HFF-Myc (cell line): ENCODE measurements around the gene NOL9.
"Not testable (repeated sequence)": the region's sequence is repeated elsewhere in the genome, so short reads cannot be mapped to it uniquely, and the experiment has no call there.

Experiments used
- DNase-seq: peaks from one replicate; pipeline ENCODE4 v3.0.0-alpha.2; 2011; ENCODE audit warnings: low read depth; ENCODE audit errors: extremely low read depth
- H3K4me3 ChIP-seq: replicated peaks from 2 replicates; pipeline ENCODE4 v1.5.1; 2011; ENCODE audit warnings: low read depth, mild to moderate bottlenecking, control low read depth, low read length
- TF ChIP-seq, protein P1 (sequence below): IDR thresholded peaks from 2 replicates; pipeline ENCODE4 v1.5.1; 2012; ENCODE audit warnings: mild to moderate bottlenecking, low read depth, low read length, control low read depth; ENCODE audit errors: missing control alignments

Gene NOL9

DNA sequence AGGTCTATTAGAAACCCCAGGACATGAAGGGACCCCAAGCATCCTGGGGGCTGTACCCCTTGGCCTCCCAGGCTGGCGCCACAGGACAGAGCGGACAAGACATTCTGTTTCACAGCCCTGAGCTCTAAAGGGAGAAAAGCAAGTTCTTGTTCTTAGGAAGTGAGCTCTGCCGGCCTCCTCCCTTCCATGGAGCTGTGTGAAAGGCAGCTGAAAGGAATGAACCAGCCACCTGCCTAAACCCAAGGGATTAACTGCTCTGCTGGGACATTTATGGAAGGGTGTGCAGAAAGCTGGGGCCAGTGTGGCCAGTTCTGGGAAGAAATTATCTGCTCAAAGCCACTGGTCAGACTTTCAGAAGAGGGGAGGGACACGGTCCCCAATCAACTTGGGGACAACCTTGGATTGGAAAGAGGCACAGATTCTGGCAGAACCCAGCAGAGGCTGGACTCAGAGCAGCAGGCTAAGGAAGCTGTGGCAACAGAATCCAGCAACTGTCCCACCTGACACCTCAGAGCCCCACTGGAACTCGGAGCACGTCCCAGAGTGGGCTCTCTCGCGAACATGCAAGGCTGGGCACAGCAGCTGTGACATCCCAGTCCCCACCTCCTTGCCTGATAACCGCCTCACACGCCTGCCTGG is 46.2 kb upstream of the NOL9 start:
- peak overlapping the region; percentile 100 for H3K4me3 ChIP-seq
- DNase-seq = no peak
- TF ChIP-seq, protein P1, sequence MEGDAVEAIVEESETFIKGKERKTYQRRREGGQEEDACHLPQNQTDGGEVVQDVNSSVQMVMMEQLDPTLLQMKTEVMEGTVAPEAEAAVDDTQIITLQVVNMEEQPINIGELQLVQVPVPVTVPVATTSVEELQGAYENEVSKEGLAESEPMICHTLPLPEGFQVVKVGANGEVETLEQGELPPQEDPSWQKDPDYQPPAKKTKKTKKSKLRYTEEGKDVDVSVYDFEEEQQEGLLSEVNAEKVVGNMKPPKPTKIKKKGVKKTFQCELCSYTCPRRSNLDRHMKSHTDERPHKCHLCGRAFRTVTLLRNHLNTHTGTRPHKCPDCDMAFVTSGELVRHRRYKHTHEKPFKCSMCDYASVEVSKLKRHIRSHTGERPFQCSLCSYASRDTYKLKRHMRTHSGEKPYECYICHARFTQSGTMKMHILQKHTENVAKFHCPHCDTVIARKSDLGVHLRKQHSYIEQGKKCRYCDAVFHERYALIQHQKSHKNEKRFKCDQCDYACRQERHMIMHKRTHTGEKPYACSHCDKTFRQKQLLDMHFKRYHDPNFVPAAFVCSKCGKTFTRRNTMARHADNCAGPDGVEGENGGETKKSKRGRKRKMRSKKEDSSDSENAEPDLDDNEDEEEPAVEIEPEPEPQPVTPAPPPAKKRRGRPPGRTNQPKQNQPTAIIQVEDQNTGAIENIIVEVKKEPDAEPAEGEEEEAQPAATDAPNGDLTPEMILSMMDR = no peak

DNA sequence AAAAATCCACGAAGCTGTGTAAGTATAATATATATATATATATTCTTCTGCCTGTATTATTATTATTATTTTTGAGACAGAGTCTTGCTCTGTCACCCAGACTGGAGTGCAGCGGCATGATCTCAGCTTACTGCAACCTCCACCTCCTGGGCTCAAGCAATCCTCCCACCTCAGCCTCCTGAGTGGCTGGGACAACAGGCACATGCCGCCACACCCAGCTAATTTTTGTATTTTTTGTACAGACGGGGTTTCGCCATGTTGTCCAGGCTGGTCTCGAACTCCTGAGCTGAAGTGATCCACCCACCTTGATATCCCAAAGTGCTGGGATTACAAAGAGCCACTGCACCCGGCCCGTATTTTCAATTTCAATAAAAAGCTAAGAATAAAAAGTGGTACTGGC is 45.7 kb upstream of the NOL9 start:
- H3K4me3 ChIP-seq = peak overlapping the region; percentile 100
- not testable (repeated sequence) for DNase-seq

DNA sequence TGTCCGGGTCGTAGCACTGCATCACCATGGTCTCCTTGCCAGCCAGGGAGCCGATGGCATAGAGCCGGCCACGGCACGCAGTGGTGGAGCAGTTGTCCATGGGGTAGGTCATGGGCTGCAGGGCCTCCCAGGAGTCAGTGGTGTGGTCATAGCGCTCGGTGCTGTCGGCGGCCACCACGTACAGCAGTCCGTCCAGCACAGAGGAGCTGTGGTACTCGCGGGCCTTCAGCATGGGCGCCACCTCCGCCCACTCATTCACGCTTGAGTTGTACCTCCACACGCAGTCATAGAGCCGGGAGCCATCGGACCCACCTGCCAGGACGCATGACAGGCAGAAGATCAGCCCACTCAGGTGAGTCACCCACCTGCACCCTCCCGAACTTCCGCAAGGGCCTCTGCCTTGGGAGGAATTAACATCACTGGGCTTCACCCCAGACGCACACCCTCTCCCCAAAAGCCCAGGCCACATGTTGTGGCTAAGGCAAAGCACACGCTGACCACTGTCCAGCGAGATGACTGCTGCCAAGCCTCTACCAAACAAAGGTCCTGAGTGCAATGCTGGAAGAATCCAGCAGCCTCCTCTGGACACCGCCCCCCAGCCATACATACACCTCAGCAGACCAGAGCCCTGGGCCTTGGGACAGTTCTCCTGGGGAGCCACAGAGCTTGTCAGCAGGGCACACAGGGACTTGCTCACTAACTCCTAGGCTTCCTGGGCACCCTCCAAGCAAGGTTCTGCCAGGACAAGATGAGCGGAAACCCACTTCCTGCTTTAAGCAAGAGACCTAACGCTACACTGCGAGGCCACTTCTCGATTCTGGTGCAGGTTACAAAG is 45.0 kb upstream of the NOL9 start:
- DNase-seq = no peak
- TF ChIP-seq, protein P1 = no peak
- H3K4me3 ChIP-seq = peak overlapping the region; percentile 100

DNA sequence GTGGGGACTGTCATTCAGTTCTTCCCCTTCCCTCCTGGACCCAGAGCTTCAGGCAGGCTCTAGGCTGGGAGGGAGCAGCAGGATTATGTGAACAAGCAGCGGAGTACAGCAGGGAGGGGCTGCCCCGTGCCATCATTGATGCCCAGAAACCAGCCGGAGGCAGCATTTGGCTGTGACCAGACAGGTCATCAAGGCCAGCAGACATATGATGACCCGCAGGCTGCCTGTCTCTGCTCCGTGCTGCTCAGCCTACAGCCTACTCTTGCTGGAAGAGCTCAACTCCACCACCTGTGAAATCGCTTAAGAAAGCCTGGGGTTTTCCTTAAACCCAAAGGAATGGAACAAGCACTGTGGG is 43.4 kb upstream of the NOL9 start:
- TF ChIP-seq, protein P1 = no peak
- DNase-seq = no peak
- H3K4me3 ChIP-seq = no peak overlapping the region

DNA sequence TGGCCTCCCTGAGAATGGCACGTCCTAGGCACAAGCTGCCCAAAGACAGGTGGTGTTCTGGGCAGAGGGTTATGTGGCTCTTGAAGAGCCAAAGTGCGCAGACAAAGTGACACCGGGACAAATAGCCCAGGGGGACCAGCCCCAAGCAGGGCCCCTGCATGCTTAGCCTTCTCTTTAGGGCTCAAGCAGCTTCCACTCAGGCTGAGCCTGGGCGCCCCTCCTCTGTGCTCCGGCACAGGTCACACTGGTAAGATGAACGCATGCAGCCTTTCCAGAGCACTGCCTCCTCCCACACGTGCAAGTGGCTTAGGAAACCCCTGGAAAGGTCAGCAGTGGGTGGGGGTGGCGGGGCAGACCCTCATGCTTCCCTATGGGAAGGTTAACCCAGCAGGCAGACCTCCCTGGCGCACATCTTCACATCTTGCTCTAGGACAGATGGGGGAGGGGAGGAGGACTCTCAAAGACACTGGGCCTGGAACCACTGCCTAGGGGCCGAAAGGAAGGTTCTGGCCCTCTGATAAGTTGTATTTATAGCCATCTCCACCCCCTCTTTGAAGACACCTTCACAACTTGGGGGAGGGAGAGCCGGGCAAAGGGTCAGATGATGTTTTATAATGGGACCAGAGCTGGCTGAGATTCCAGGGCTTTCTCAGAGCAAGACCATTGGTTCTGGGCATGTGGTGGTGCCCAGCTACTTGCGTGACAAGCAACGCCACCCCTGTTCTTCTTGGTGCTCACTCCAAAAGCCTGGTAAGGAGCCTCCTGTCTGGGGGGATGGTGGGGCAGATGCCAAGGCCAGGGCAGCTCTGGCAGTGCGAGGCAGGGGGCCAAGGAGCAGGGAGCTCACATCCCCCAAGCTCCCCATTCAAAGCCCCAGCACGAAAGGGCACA is 42.8 kb upstream of the NOL9 start:
- DNase-seq = no peak
- TF ChIP-seq, protein P1 = no peak
- H3K4me3 ChIP-seq = no peak overlapping the region; the same call in 1 of the 2 replicates

DNA sequence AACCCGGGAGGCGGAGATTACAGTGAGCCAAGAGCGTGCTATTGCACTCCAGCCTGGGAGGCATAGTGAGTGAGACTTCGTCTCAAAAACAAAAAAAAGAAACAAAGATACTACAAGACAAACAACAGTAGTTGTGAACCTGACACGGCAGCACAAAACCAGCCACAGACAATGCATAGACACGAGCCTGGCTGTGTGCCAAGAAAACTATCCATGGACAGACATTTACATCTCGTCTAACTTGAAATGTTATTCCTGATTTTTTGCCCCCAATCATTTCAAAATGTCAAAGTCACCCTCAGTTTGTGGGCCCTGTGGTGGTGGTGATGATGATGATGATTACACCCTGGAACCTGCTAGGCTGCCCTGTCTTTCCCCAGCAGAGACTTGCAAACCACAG is 42.0 kb upstream of the NOL9 start:
- no peak for DNase-seq
- H3K4me3 ChIP-seq = no peak overlapping the region
- TF ChIP-seq, protein P1 = no peak
